Measurements from ENCODE around the gene IL6R.
"Not testable (repeated sequence)": the region's sequence is repeated elsewhere in the genome, so short reads cannot be mapped to it uniquely, and the experiment has no call there.

IL6R gene

DNA sequence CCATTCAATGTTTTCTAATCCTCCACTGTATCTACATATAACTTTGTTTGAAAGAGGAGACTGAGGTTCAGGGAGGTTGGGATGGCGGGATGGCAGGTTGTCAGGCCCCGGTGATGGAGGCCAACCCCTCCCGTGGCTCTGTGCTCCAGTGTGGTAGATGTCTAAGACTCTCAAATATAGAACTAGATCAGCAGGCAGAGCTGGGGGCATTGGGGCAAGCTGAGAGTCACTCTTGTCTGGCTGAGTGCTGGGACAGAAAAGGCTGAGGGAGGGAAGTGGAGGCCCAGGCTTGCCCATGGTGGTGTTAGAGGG is 1.7 kb downstream of the IL6R start:
- no peak for DNase-seq (ENCODE audit: low read depth in 2 of 2)

DNA sequence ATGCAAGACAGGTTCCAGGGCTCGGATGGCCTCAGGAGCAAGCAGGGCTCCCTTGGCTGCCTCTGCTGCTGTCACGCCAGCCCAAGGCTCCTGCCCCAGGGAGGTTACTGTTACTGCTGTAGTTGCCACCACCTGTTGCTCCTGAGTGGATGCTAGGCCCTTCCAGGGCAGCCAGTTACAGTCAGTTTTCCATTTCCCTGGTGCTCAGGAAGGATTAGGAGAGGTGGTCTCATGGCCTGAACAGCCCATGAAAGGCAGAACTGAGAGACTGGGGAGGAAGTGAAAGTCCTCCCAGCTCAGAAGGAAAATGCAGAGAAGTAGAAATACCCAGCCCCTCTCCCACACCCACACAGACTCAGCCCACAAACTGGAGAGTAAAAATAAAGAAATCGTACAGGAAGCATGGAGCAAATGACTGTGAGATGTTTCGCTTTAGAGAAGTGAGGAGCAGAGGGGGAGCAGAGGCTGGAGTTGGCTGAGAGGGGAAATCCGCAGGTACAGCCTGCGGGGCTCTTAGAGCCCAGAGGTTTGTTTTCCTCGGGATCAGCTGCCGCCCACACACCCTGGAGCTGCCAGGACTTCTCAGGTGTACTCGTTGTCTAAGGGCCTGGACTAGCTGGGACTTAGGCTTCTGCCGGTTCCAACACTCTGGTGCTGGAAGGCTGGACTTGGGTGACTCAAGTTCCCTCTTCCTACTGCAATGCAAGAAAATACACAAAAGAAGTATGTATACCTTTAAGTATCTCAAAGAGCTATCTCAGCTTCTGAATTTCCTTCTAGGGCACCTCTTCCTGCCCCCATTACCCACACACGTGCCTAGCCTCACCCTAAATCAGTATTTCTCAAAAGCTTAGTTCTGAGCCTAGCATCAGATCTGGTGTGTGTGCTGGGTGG is 2.3 kb downstream of the IL6R start:
- no peak for DNase-seq (ENCODE audit: low read depth in 2 of 2)

DNA sequence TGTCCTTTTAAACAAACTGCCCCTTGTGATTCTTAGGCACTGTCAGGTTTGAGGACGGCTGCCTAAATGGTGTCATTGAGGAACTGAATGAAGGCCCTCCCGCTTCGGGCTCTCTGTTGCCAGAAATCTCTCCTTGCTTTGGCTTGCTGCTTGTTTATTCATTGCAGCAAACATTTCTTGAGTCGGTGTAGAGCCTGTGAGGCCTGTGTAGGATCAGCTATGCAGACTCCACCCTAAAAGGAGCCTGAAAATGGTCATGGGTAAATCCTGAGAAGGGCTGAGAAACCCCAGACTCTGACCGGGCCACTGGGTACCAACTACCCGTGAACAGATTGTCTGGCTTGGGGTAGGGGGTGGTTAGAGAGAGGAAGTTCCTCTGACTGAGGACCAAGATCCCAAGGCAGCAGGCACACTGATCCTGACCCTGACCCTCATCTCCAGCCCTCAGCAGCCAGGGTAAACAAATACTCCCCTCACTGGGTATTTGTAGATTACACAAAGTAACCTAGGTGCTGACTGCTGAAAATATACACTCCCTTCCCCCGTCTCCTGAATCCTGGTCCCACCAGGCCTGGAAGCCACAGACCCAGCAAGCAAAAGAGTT is 3.1 kb downstream of the IL6R start:
- DNase-seq (ENCODE audit: low read depth in 2 of 2) = no peak

DNA sequence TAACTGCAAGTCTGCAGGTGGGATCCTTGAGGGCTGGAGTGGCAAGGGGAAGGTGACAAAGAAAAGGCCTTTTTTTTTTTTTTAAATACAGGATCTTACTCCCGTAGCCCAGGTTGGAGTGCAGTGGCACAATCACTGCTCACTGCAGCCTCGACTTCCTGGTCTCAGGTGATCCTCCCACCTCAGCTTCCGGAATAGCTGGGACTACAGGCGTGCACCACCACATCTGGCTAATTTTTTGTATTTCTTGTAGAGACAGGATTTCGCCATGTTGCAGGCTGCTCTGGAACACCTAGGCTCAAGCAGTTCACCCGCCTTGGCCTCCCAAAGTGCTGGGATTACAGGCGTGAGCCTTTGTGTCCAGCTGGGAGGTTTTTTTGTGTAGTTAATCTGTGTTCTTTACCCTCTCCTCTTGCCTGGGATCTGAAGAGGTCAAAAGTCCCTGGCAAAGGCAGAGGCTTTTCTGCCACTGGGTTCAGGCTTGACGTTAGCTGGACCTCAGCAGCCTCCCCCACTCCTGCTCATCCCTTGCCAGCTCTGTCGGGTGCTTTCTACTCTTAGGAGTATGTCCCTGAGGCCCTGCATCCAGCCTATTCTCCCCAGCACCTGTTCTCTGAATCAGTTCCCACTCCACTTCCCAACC is 5.2 kb downstream of the IL6R start:
- DNase-seq (ENCODE audit: low read depth in 2 of 2) = no peak

DNA sequence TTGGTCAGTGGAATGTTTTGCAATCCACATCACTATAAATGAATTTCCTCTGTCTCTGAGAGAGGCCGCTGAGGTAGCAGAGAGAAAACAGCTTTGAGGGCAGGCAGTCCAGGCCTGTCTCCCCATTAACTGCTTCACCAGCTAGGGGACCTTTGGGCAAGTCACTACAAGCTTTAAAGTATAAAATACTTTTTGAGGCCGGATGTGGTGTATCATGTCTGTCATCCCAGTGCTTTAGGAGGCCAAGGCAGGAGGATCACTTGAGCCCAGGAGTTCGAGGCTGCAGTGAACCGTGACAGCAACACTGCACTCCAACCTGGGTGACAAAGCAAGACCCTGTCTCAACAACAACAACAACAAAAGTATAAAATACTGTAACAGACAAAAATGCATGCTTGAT is 6.4 kb downstream of the IL6R start:
- DNase-seq (ENCODE audit: low read depth in 2 of 2) = no peak

GRCh38 chr1:154413177-154413783 is 8.1 kb downstream of the IL6R start:
- no peak for DNase-seq (ENCODE audit: low read depth in 2 of 2)

- DNase-seq (ENCODE audit: low read depth in 2 of 2) = no peak
Observed at GRCh38 chr1:154414606-154415005, 9.5 kb downstream of the IL6R start.

GRCh38 chr1:154416471-154417337 is 11.6 kb downstream of the IL6R start:
- DNase-seq (ENCODE audit: low read depth in 2 of 2) = no peak

GRCh38 chr1:154417338-154417608 is 12.1 kb downstream of the IL6R start:
- no peak for DNase-seq (ENCODE audit: low read depth in 2 of 2)

DNA sequence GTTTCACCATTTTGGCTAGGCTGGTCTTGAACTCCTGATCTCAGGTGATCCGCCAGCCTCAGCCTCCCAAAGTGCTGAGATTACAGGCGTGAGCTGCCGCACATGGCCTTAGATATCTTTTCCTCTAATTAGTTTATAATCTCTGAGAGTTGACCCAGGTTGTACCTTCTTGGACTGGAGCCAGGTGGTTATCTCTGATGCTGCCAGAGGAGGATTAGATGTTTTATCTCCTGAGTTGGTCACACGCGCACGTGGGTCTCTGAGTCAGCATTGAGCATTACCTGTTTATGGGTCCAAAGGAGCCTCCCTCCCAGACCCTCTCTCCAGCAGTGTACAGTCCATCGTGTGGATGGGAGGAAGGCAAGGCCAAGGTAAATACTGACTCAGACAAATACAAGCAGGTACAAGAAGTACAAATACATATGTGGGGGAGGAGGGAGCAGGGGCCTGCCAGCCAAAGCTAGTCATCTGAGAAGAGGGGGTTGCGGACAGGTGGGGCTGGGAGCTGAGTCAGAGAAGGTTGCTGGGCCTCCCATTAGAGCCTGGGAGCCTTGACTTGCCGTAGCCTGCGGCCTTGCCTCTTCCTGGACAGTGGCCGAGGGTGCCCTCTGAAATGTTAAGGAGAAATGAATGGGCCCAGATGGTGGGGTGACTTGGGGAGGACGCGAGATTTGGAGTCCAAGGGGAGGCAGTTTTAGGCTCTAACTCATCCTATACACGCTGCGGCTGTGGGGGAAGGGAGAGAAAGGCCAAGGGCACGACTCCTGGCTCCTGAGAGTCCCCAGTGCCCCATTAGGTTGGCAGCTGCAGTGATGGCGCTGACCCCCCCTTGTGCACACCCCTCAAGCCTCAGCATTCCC is 13.1 kb downstream of the IL6R start:
- no peak for DNase-seq (ENCODE audit: low read depth in 2 of 2)

GRCh38 chr1:154418923-154419619 is 13.9 kb downstream of the IL6R start:
- DNase-seq (ENCODE audit: low read depth in 2 of 2) = no peak

GRCh38 chr1:154419620-154420571 is 14.8 kb downstream of the IL6R start:
- no peak for DNase-seq (ENCODE audit: low read depth in 2 of 2)

DNA sequence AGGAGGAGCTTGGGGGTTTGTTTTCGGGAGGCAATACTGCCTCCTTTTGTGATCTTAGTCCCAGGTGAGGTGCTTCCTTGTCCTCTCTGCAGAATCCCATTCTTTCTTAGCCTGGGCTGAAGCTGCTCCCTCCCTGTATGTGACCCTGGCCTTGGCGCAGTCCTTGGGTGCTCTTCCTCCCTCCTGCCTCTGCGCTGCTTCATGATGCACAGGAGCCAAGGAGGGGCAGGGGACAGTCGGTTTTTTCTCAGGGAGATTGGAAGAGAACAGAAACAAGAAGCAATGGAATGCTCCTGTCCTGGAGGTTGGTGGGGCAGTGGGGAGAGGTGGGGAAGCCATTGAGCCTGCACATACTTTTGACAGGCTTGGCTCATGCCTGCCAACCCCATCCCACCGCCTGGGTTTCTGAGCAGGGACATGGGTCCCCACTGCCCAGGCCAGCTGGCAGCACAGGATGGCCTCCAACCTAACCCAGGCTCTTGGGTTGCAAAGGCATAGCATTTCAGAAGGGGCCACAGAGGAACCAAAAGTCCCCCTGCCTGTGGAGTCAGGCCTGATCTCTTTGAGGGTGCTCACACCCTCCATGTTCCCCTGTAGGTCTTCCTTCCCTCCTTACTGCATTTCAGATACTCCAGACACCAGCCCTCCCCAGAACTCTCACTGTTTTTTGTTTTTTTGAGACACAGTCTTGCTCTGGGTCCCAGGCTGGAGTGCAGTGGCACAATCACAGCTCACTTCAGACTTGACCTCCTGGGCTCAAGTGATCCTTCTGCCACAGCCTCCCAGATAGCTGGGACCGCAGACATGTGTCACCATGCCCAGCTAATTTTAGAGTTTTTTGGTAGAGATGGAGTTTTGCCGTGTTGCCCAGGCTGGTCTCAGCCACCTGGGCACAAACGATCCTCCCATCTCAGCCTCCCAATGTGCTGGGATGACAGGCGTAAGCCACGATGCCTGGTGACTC is 16.1 kb downstream of the IL6R start:
- DNase-seq (ENCODE audit: low read depth in 2 of 2) = no peak

GRCh38 chr1:154422049-154422448 is 16.9 kb downstream of the IL6R start:
- DNase-seq (ENCODE audit: low read depth in 2 of 2) = not testable (repeated sequence)

- no peak for DNase-seq (ENCODE audit: low read depth in 2 of 2)
Observed at GRCh38 chr1:154422521-154422920, 17.4 kb downstream of the IL6R start.

- DNase-seq (ENCODE audit: low read depth in 2 of 2) = no peak
Observed at GRCh38 chr1:154423304-154423987, 18.3 kb downstream of the IL6R start.

DNA sequence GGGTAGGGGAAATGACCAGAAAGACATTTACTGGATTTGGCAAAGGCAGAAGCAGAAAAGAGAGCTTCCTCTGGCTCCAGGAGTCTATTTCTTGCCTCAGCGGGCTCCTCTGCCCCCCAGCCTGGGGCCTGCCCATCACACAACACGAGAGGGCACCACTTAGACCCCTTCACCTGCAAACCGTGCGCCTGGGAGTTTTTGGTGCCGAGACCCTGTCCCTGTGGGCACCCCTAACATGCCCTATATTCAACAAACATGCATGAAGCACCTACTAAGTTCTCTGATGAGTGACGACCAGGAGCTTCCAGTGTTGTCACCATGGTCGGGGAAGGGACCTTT is 18.8 kb downstream of the IL6R start:
- DNase-seq (ENCODE audit: low read depth in 2 of 2) = no peak

GRCh38 chr1:154425172-154425571 is 20.0 kb downstream of the IL6R start:
- no peak for DNase-seq (ENCODE audit: low read depth in 2 of 2)

Data from stimulated activated CD8-positive, alpha-beta memory T cell treated with anti-CD3 and anti-CD28 coated beads, Interleukin-2, amount 100 ng/mL, for 1 hour (primary cell).